H1 (cell line): ENCODE data around the gene SS18. TPM values are rescaled to one million over a fixed set of nuclear protein-coding genes. Genes with fewer than 3 reads are reported as not detected.

Experiments used
- CHD7 ChIP-seq: fragments of 300-600 bp; sonication (generic); IDR thresholded peaks from 2 replicates; pipeline ENCODE4 v1.7.1; 2012; ENCODE audit warnings: low read length, moderate library complexity, mild to moderate bottlenecking, inconsistent platforms; ENCODE audit not compliant: insufficient replicate concordance
- polyA plus RNA-seq, 7 experiments: library from polyadenylated mRNA; depleted of rRNA in 3 of 7; stranded (reverse) in 5 of 7; unstranded in 2 of 7; fragments of >200 nt in 5 of 7; fragments of 200-250 nt in 2 of 7; gene quantifications; 1 replicate in 5 of 7; 2 replicates in 1 of 7; 4 replicates in 1 of 7; pipeline versions ENCODE4 v1.2.1 to v1.2.3, GENCODE V29; 2011 to 2013; ENCODE audit warnings: missing spikeins in 2 of 7, mixed read lengths in 2 of 7
- total RNA-seq: library from RNA; stranded (reverse); fragmentation: NEBNext Ultra II Directional; extraction: Animal tissue kit (Norgen Biotek cat#: 25700); gene quantifications from 2 replicates; pipeline ENCODE4 v1.2.1, GENCODE V29; 2021

The SS18 gene
- total and polyA plus RNA-seq, 2 of the 8 experiments (the other 6 are each of a cell fraction or from before 2014, with no cell fraction given), result 83.5 to 106 TPM

- no peak for TF ChIP-seq CHD7
Observed at GRCh38 chr18:26051843-26052242, 38.6 kb downstream of the SS18 start (continued).
